GM19023 (cell line): Measurements from ENCODE around the gene HDAC11.
"Not testable (repeated sequence)": the region's sequence is repeated elsewhere in the genome, so short reads cannot be mapped to it uniquely, and the experiment has no call there.

Experiments
- ATAC-seq: cut with Tn5 transposase; IDR thresholded peaks from one replicate; pipeline ENCODE4 v1.9.1; 2021; ENCODE audit warnings: mild to moderate bottlenecking, moderate library complexity; ENCODE audit not compliant: unreplicated experiment

HDAC11 gene

GRCh38 chr3:13479582-13480339 lies at the start of gene HDAC11:
Gene HDAC11, plus strand, starts transcription at chr3:13480306. Its CDS starts 42 bp downstream, at chr3:13480348.
- peak; percentile 96 for ATAC-seq

- not testable (repeated sequence) for ATAC-seq
Observed at GRCh38 chr3:13430411-13430875, 49.7 kb upstream of the HDAC11 start.

GRCh38 chr3:13432093-13432492 lies 48.0 kb upstream of the HDAC11 start:
- ATAC-seq: no peak

GRCh38 chr3:13433912-13434311 lies 46.2 kb upstream of the HDAC11 start:
- no peak for ATAC-seq

- ATAC-seq: not testable (repeated sequence)
Observed at GRCh38 chr3:13436213-13436612, 43.9 kb upstream of the HDAC11 start.

GRCh38 chr3:13440204-13440817 lies 39.8 kb upstream of the HDAC11 start:
- no peak for ATAC-seq

GRCh38 chr3:13442882-13443281 lies 37.2 kb upstream of the HDAC11 start:
- ATAC-seq: not testable (repeated sequence)

GRCh38 chr3:13451301-13451673 lies 28.8 kb upstream of the HDAC11 start:
- peak; percentile 4 for ATAC-seq

- no peak for ATAC-seq
Observed at GRCh38 chr3:13452490-13453335, 27.4 kb upstream of the HDAC11 start.

- ATAC-seq: no peak
Observed at GRCh38 chr3:13455644-13456043, 24.5 kb upstream of the HDAC11 start.

GRCh38 chr3:13457593-13457992 lies 22.5 kb upstream of the HDAC11 start:
- ATAC-seq: no peak

GRCh38 chr3:13459605-13460340 lies 20.3 kb upstream of the HDAC11 start:
- no peak for ATAC-seq

- ATAC-seq: no peak
Observed at GRCh38 chr3:13460341-13460736, 19.8 kb upstream of the HDAC11 start.

- no peak for ATAC-seq
Observed at GRCh38 chr3:13461169-13462124, 18.7 kb upstream of the HDAC11 start.

GRCh38 chr3:13462125-13462629 lies 17.9 kb upstream of the HDAC11 start:
- ATAC-seq: no peak

GRCh38 chr3:13462822-13463221 lies 17.3 kb upstream of the HDAC11 start:
- ATAC-seq: no peak

GRCh38 chr3:13463618-13464400 lies 16.3 kb upstream of the HDAC11 start:
- no peak for ATAC-seq

GRCh38 chr3:13465236-13465873 lies 14.8 kb upstream of the HDAC11 start:
- ATAC-seq: no peak
